NCI-H128 (cell line): ENCODE results near the gene UNKL.
A peak's percentile ranks its signal among the peaks of the same experiment; 100 is the strongest.

Experiments used
- DNase-seq: peaks from one replicate; lab custom pipeline; 2025; ENCODE audit not compliant: unreplicated experiment; lab: John Stamatoyannopoulos, UW

The UNKL gene, protein sequence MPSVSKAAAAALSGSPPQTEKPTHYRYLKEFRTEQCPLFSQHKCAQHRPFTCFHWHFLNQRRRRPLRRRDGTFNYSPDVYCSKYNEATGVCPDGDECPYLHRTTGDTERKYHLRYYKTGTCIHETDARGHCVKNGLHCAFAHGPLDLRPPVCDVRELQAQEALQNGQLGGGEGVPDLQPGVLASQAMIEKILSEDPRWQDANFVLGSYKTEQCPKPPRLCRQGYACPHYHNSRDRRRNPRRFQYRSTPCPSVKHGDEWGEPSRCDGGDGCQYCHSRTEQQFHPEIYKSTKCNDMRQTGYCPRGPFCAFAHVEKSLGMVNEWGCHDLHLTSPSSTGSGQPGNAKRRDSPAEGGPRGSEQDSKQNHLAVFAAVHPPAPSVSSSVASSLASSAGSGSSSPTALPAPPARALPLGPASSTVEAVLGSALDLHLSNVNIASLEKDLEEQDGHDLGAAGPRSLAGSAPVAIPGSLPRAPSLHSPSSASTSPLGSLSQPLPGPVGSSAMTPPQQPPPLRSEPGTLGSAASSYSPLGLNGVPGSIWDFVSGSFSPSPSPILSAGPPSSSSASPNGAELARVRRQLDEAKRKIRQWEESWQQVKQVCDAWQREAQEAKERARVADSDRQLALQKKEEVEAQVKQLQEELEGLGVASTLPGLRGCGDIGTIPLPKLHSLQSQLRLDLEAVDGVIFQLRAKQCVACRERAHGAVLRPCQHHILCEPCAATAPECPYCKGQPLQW

GRCh38 chr16:1414532-1415260 lies at the start of gene UNKL:
TSS of gene UNKL (minus strand) at chr16:1414704. CDS start at chr16:1414691, 13 bp downstream.
- peak; percentile 19 for DNase-seq

DNA sequence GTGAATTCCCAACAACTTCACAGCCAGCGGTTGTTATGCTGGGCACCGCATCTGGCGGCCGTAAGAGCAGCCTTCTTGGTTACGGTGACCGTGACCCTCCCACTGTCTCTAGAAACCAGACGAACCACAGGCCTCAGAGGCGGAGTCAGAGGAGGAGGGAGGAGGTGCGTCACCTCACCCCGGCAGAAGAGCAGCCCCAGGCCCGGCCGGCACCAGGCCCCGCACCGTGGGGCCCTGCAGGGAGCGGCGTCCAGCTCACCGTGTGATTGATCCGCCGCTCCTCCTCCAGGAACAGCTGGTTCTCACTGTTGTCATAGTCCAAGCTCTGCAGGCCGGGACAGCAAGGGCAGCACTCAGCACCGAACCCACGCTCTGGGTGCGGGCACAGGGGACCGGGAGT lies 46.6 kb upstream of the UNKL start:
- no peak for DNase-seq

DNA sequence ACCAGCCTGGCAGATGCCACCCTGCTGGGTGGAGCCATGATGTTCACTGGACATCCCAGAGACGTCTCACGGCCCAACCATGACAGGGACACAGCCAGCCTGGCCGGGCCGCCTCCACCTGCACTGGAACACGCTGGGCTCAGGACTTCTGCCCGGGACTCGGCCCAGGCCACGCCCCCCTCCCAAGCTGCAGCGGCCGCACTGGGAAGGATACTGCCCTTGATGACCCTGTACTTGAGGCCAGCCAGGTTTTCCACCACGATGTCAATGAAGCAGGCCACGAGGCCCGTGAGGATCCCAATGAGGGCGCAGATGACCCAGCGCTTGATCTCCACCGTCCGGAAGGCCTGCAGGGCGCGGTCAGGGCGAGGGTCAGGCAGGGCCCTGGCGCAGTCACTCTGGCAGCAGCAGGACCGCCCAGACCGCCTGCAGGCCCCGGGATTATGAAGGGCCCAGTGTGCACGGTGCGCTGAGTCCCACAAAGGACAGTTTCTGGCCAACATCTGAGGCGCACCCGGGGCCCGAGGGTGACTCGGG lies 46.2 kb upstream of the UNKL start:
- no peak for DNase-seq

- DNase-seq: no peak
Measured at GRCh38 chr16:1459967-1460366, 45.5 kb upstream of the UNKL start.

GRCh38 chr16:1458977-1459341 lies 44.5 kb upstream of the UNKL start:
- no peak for DNase-seq

- no peak for DNase-seq
Measured at GRCh38 chr16:1458336-1458976, 44.0 kb upstream of the UNKL start.

DNA sequence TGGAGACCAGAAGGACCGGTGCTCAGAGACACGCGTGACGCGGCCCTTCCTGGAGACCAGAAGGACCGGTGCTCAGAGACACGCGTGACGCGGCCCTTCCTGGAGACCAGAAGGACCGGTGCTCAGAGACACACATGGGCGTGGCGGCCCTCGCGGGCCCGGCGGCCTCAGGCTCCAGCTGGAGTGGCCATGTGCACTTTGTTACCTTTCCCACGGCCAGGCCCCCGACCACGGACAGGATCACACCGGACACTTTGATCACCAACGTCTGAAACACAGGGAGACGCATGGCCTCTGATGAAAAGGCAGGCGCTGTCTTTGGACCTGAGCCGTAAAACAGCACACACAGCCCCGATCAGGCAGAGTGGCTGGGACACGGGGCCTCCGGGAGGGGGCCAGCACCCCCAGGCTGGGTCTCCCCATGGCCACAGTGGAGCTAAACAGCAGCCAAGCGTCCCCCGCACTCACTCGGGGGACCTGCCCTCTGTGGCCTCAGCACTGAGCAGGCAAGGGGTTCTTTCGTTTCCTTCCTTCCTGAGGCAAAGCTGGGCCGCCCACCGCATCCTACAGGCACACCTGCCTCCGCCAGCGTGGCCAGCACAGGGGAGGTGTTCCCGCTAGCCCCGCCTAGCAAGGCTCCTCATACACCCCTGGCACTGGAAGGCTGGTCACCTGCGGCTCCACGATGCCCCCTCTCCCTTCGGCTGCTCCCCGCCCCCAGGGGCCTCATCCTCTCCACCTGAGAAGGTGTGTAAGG lies 43.2 kb upstream of the UNKL start:
- DNase-seq: no peak

DNA sequence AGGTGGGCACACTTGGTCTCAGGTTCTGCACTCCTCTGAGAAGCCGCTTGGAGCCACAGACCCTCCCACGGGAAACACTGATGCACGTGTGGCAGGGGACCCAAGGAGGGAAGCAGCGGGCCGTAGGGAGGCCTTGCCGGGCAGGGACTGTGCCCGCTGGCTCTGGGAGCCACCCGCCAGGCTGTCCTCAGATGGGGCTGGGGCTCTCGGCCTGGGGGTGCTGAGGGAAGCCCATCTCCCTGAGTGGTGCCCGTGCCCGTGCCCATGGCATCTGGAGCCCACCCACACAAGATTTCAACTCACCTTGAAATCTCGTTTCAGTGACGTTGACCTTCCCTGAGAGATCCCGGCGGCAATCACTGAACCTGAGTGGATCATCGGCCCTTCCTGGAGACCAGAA lies 42.4 kb upstream of the UNKL start:
- DNase-seq: no peak

GRCh38 chr16:1455190-1456171 lies 41.0 kb upstream of the UNKL start:
- no peak for DNase-seq

DNA sequence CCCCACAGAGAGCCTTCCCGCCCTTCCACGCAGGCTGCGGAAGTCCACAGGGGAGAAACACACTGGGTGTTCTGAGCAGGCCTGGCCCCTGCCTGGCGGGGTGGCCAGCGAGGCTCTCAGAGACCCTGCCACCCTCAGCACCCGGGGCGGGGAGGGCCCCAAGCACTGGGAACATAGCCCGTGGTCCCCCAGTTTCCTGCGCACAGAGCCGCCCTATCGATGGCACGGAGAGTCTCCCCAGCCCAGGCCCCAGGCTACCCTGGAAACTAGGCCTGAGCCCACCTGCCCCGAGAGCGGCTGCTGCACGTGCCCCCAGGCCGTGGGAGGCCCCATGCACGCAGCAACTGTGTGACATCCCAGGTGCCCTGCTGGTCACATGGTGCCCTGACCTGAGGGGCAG lies 40.1 kb upstream of the UNKL start:
- no peak for DNase-seq

- no peak for DNase-seq
Measured at GRCh38 chr16:1453316-1453715, 38.8 kb upstream of the UNKL start.

- DNase-seq: no peak
Measured at GRCh38 chr16:1452530-1452929, 38.0 kb upstream of the UNKL start.

- no peak for DNase-seq
Measured at GRCh38 chr16:1451702-1452392, 37.3 kb upstream of the UNKL start.

- no peak for DNase-seq
Measured at GRCh38 chr16:1450841-1451240, 36.3 kb upstream of the UNKL start.

- DNase-seq: no peak
Measured at GRCh38 chr16:1450218-1450617, 35.7 kb upstream of the UNKL start.

GRCh38 chr16:1449201-1449788 lies 34.8 kb upstream of the UNKL start:
- no peak for DNase-seq

DNA sequence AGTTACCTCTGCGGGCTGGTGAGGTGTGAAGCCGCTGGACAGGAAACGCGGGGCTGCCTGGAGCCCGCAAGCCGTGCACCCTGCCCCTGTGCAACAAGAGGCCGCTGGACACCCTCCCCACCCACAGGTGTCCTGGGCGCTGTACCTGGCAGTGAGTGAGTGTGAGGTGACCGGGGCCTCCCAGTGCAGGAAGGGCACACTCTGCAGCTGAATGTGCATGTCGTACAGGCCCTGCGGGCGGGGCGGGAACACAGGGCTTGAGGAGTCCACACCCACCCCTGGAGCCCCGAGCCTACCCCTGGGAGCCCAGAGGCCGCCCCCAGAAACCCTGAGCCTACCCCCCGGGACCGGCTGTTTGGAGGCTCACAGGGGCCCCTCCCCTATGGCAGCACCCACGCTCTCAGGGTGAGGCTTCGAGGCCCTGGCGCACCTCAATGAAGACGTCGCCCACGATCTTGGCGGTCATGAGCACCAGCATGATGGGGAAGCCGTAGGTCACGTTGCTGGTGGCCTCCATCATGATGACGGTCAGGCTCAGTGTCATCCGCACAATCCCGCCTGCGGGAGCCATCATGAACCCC lies 34.1 kb upstream of the UNKL start:
- DNase-seq: no peak

DNA sequence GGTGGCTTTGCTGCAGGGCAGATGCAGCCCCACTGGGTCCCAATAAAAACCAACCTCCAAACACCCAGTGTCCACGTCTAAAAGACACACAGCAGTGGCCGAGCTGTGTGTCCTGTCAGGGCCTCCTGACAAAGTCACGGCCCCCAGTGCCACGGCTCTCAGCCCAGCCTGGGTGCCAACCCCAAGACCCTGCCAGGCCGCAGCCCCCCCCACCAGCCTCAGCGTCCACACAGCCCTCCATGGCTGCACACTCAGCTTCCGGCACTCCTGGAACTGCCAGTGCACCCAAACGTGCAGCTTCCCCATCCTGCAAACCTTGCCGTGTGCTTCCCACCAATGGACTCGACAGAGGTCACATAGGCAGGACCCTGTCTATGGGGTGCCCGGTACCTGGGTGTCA lies 33.5 kb upstream of the UNKL start:
- DNase-seq: no peak
